H9 (cell line): Measurements from ENCODE around the gene FBP2. TPM values are rescaled to one million over a fixed set of nuclear protein-coding genes. Genes with fewer than 3 reads are reported as not detected.

Source experiments
- DNase-seq: peaks from one replicate; pipeline ENCODE4 v3.0.0-alpha.2; 2017
- H2AFZ ChIP-seq: one replicate; pipeline ENCODE4 v1.6.1; 2013; ENCODE audit warnings: mild to moderate bottlenecking, low read length, control low read depth, moderate library complexity
- H2AK5ac ChIP-seq: 2 replicates; pipeline ENCODE4 v1.6.1; 2013; ENCODE audit warnings: low read length, control low read depth, mixed read lengths; ENCODE audit not compliant: insufficient read length
- H2BK120ac ChIP-seq: one replicate; pipeline ENCODE4 v1.6.1; 2013; ENCODE audit warnings: low read depth, mild to moderate bottlenecking, low read length, control low read depth, inconsistent platforms; ENCODE audit not compliant: poor library complexity, severe bottlenecking
- H2BK12ac ChIP-seq: 2 replicates; pipeline ENCODE4 v1.6.1; 2013; ENCODE audit warnings: low read length, control low read depth, mixed read lengths, low read depth; ENCODE audit not compliant: insufficient read length
- H2BK15ac ChIP-seq: 2 replicates; pipeline ENCODE4 v1.6.1; 2013; ENCODE audit warnings: low read depth, low read length, control low read depth
- H2BK20ac ChIP-seq: one replicate; pipeline ENCODE4 v1.6.1; 2013; ENCODE audit warnings: low read depth, mild to moderate bottlenecking, low read length, control low read depth, inconsistent platforms; ENCODE audit not compliant: poor library complexity, severe bottlenecking
- H2BK5ac ChIP-seq: 2 replicates; pipeline ENCODE4 v1.6.1; 2013; ENCODE audit warnings: low read length, control low read depth, mixed read lengths; ENCODE audit not compliant: insufficient read length
- H3K14ac ChIP-seq: 2 replicates; pipeline ENCODE4 v1.6.1; 2013; ENCODE audit warnings: low read length, control low read depth; ENCODE audit not compliant: insufficient read depth
- H3K18ac ChIP-seq: 2 replicates; pipeline ENCODE4 v1.6.1; 2013; ENCODE audit warnings: low read depth, mild to moderate bottlenecking, mixed read lengths, low read length, control low read depth; ENCODE audit not compliant: insufficient read length
- H3K23ac ChIP-seq: 2 replicates; pipeline ENCODE4 v1.6.1; 2013; ENCODE audit warnings: low read length, control low read depth, mixed read lengths, low read depth; ENCODE audit not compliant: insufficient read length
- H3K23me2 ChIP-seq: 2 replicates; pipeline ENCODE4 v1.6.1; 2013; ENCODE audit warnings: low read depth, mild to moderate bottlenecking, mixed read lengths, low read length, control low read depth; ENCODE audit not compliant: insufficient read length, poor library complexity, severe bottlenecking
- H3K27ac ChIP-seq: 2 replicates; pipeline ENCODE4 v1.5.1; 2013; ENCODE audit warnings: low read length, control low read depth, mixed read lengths, low read depth; ENCODE audit not compliant: insufficient read length
- H3K27me3 ChIP-seq: 2 replicates; pipeline ENCODE4 v1.6.1; 2013; ENCODE audit warnings: low read length, control low read depth, inconsistent platforms; ENCODE audit not compliant: insufficient read depth
- H3K4ac ChIP-seq: 2 replicates; pipeline ENCODE4 v1.6.1; 2013; ENCODE audit warnings: low read depth, mild to moderate bottlenecking, control low read depth, inconsistent platforms, low read length, moderate library complexity
- H3K4me1 ChIP-seq: 2 replicates; pipeline ENCODE4 v1.6.1; 2013; ENCODE audit warnings: low read length, control low read depth, inconsistent platforms; ENCODE audit not compliant: insufficient read depth
- H3K4me2 ChIP-seq: 2 replicates; pipeline ENCODE4 v1.6.1; 2013; ENCODE audit warnings: low read length, control low read depth, mixed read lengths; ENCODE audit not compliant: insufficient read length, insufficient read depth
- H3K56ac ChIP-seq: 2 replicates; pipeline ENCODE4 v1.6.1; 2013; ENCODE audit warnings: low read depth, mild to moderate bottlenecking, mixed read lengths, low read length, control low read depth; ENCODE audit not compliant: insufficient read length
- H3K79me1 ChIP-seq: 2 replicates; pipeline ENCODE4 v1.6.1; 2013; ENCODE audit warnings: low read depth, mild to moderate bottlenecking, moderate library complexity, low read length, control low read depth, inconsistent platforms; ENCODE audit not compliant: insufficient read depth, poor library complexity, severe bottlenecking
- H3K79me2 ChIP-seq: 2 replicates; pipeline ENCODE4 v1.6.1; 2013; ENCODE audit warnings: low read length, control low read depth, inconsistent platforms; ENCODE audit not compliant: insufficient read depth
- H3K9ac ChIP-seq: 2 replicates; pipeline ENCODE4 v1.6.1; 2013; ENCODE audit warnings: low read length, control low read depth, mixed read lengths; ENCODE audit not compliant: insufficient read length; ENCODE audit errors: extremely low read depth
- H3K9me3 ChIP-seq: one replicate; pipeline ENCODE4 v1.6.1; 2013; ENCODE audit warnings: low read depth, low read length, inconsistent platforms; ENCODE audit not compliant: control insufficient read depth
- H3T11ph ChIP-seq: one replicate; pipeline ENCODE4 v1.6.1; 2013; ENCODE audit warnings: mild to moderate bottlenecking, low read length, control low read depth, inconsistent platforms
- H4K20me1 ChIP-seq: one replicate; pipeline ENCODE4 v1.6.1; 2013; ENCODE audit not compliant: control insufficient read depth, insufficient read length, insufficient read depth
- H4K5ac ChIP-seq: 2 replicates; pipeline ENCODE4 v1.6.1; 2013; ENCODE audit warnings: low read depth, mild to moderate bottlenecking, mixed read lengths, low read length, control low read depth; ENCODE audit not compliant: insufficient read length
- H4K8ac ChIP-seq: replicated peaks from 2 replicates; pipeline ENCODE4 v1.6.1; 2013; ENCODE audit warnings: low read length, control low read depth, mixed read lengths, low read depth; ENCODE audit not compliant: insufficient read length
- H4K91ac ChIP-seq: 2 replicates; pipeline ENCODE4 v1.6.1; 2013; ENCODE audit warnings: low read depth, mild to moderate bottlenecking, moderate library complexity, mixed read lengths, low read length, control low read depth; ENCODE audit not compliant: insufficient read length
- H3K27ac Mint-ChIP-seq, 3 experiments: 2 replicates in 2 of 3; 3 replicates in 1 of 3; pipeline ENCODE4 v1.8.0; 2020 to 2021; ENCODE audit warnings: mixed read lengths in 3 of 3, mild to moderate bottlenecking in 1 of 3, moderate library complexity in 1 of 3
- H3K27me3 Mint-ChIP-seq: 2 replicates; pipeline ENCODE4 v1.8.0; 2021; ENCODE audit warnings: low read depth, mild to moderate bottlenecking, moderate library complexity, mixed read lengths
- H3K36me3 Mint-ChIP-seq, 3 experiments: 2 replicates in 2 of 3; 3 replicates in 1 of 3; pipeline ENCODE4 v1.8.0; 2020 to 2021; ENCODE audit warnings: low read depth in 3 of 3, mixed read lengths in 3 of 3; ENCODE audit not compliant: insufficient read depth in 1 of 3
- H3K4me1 Mint-ChIP-seq, 2 experiments: 2 replicates each; pipeline ENCODE4 v1.8.0; 2020; ENCODE audit warnings: mixed read lengths in 2 of 2
- H3K4me3 Mint-ChIP-seq, 2 experiments: 2 replicates in 1 of 2; 3 replicates in 1 of 2; pipeline ENCODE4 v1.8.0; 2020 to 2021; ENCODE audit warnings: mild to moderate bottlenecking in 2 of 2, mixed read lengths in 2 of 2, moderate library complexity in 1 of 2
- H3K9me3 Mint-ChIP-seq, 2 experiments: 2 replicates in 1 of 2; 3 replicates in 1 of 2; pipeline ENCODE4 v1.8.0; 2020; ENCODE audit warnings: mild to moderate bottlenecking in 2 of 2, mixed read lengths in 2 of 2, moderate library complexity in 1 of 2
- CTCF ChIP-seq: fragments of 200-600 bp; sonication (generic); conservative IDR thresholded peaks from 3 replicates; pipeline ENCODE4 v1.8.0; 2021; ENCODE audit warnings: antibody characterized with exemption, mild to moderate bottlenecking
- WGBS: extraction: QIAGEN DNeasy Blood & Tissue Kit; methylation state at CpG from one replicate; pipeline ENCODE4 v1.1.7; 2013; ENCODE audit warnings: missing lambda C conversion rate, low lambda C conversion rate, mixed read lengths; ENCODE audit not compliant: insufficient read length; ENCODE audit errors: extremely low coverage; 5-methylcytosine and 5-hydroxymethylcytosine counted together
- total RNA-seq: library from RNA; stranded (reverse); gene quantifications from 2 replicates; pipeline ENCODE4 v1.2.1, GENCODE V29; 2021

FBP2 gene
- total RNA-seq, 1 experiment from 2014 or later = not detected

DNA sequence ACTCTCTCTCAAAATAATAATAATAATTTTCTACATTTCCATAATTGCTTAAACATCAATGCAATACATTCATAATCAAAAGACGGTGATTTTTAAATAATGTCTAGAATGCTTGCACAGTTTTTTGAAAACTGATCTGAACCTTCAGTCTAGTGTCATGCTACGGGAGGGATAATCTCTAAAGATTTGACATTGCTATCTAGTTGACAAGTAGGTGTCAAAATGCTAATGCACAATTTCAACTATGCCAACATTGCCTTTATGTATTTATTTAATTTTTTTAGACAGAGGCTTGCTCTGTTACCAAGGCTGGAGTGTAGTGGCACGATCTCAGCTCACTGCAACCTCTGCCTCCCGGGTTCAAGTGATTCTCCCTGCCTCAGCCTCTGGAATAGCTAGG lies 54.7 kb downstream of the FBP2 start:
- H4K8ac ChIP-seq = no peak overlapping the region
- H3K4me1 ChIP-seq = no peaks in the 10 kb centered on the region
- no peaks in the 10 kb centered on the region; the same call in 1 of the 2 replicates for H3K27me3 Mint-ChIP-seq
- no peaks in the 10 kb centered on the region for H3K79me2 ChIP-seq
- no peak overlapping the region for H3K14ac ChIP-seq
- H3K9ac ChIP-seq = no peak overlapping the region
- no peak for TF ChIP-seq CTCF
- peaks cover 0 to 3% of the 10 kb centered on the region in 2 experiments; a peak in 1 of 4 replicates for H3K4me1 Mint-ChIP-seq
- no peak overlapping the region for H3K27ac Mint-ChIP-seq
- H3K4me3 Mint-ChIP-seq = no peak overlapping the region
- no peaks in the 10 kb centered on the region; a peak in 1 of 5 replicates for H3K9me3 Mint-ChIP-seq
- no peak overlapping the region for H3K56ac ChIP-seq
- no peak overlapping the region for H3K18ac ChIP-seq
- no peaks in the 10 kb centered on the region for H3K36me3 Mint-ChIP-seq
- H2BK5ac ChIP-seq = no peak overlapping the region
- no peak overlapping the region for H3K4me2 ChIP-seq
- H2BK15ac ChIP-seq = no peak overlapping the region
- no peak overlapping the region for H3T11ph ChIP-seq
- no CpG with 5 or more reads among the region's 4 CpGs for whole genome bisulfite sequencing
- H3K23ac ChIP-seq = no peak overlapping the region
- H4K20me1 ChIP-seq = no peaks in the 10 kb centered on the region
- no peak overlapping the region for H2AFZ ChIP-seq
- DNase-seq = no peak
- H4K91ac ChIP-seq = no peak overlapping the region
- H3K23me2 ChIP-seq = no peaks in the 10 kb centered on the region
- H3K27ac ChIP-seq = no peak overlapping the region
- H3K79me1 ChIP-seq = no peaks in the 10 kb centered on the region
- H2BK20ac ChIP-seq = no peak overlapping the region
- H2BK120ac ChIP-seq = no peak overlapping the region
- H3K27me3 ChIP-seq = no peaks in the 10 kb centered on the region
- H3K4ac ChIP-seq = no peak overlapping the region
- H2AK5ac ChIP-seq = no peak overlapping the region
- no peaks in the 10 kb centered on the region for H3K9me3 ChIP-seq
- H4K5ac ChIP-seq = no peak overlapping the region
- no peak overlapping the region for H2BK12ac ChIP-seq
